OCI-LY3 (cell line): ENCODE data around the gene CD300LG.

Experiments
- H2AFZ ChIP-seq: fragments of 200-600, 300-600 bp; shearing (Covaris generic); 2 replicates; pipeline ENCODE4 v1.6.0; 2014; ENCODE audit warnings: antibody characterized with exemption, low read depth, low read length
- H3K27ac ChIP-seq: fragments of 200-600, 300-600 bp; sonication (generic); 2 replicates; pipeline ENCODE4 v1.5.1; 2014; ENCODE audit warnings: mild to moderate bottlenecking, low read length, moderate library complexity, mixed read lengths
- H3K27me3 ChIP-seq: fragments of 200-600, 300-600 bp; sonication (generic); 2 replicates; pipeline ENCODE4 v1.6.1; 2014; ENCODE audit warnings: low read depth, low read length, mixed read lengths
- H3K36me3 ChIP-seq: fragments of 200-600, 300-600 bp; sonication (generic); replicated peaks from 2 replicates; pipeline ENCODE3; 2014; ENCODE audit warnings: low read depth, low read length, mixed read lengths
- H3K4me1 ChIP-seq: fragments of 300-600, 200-600 bp; sonication (generic); 2 replicates; pipeline ENCODE4 v1.6.1; 2014; ENCODE audit warnings: low read length, mixed read lengths
- H3K4me2 ChIP-seq: fragments of 200-600, 300-600 bp; sonication (generic); 2 replicates; pipeline ENCODE4 v1.6.1; 2014; ENCODE audit warnings: low read length, mixed read lengths
- H3K4me3 ChIP-seq: fragments of 300-600, 200-600 bp; sonication (generic); 2 replicates; pipeline ENCODE4 v1.5.1; 2014; ENCODE audit warnings: antibody characterized with exemption, mild to moderate bottlenecking, low read length, moderate library complexity
- H3K79me2 ChIP-seq: fragments of 300-600, 200-600 bp; shearing (Covaris generic); 2 replicates; pipeline ENCODE4 v1.6.1; 2014; ENCODE audit warnings: mild to moderate bottlenecking, low read length, mixed read lengths
- H3K9ac ChIP-seq: fragments of 300-600, 200-600 bp; shearing (Covaris generic); 2 replicates; pipeline ENCODE4 v1.6.0; 2014; ENCODE audit warnings: mild to moderate bottlenecking, low read length, moderate library complexity
- H3K9me3 ChIP-seq: fragments of 200-600, 300-600 bp; shearing (Covaris generic); 2 replicates; pipeline ENCODE4 v1.6.1; 2014; ENCODE audit warnings: low read length, mixed read lengths; ENCODE audit not compliant: insufficient read depth
- H4K20me1 ChIP-seq: fragments of 200-600, 300-600 bp; sonication (generic); 2 replicates; pipeline ENCODE4 v1.6.1; 2016; ENCODE audit warnings: low read length, mixed read lengths; ENCODE audit not compliant: insufficient read depth
- EZH2phosphoT487 ChIP-seq: fragments of 200-600 bp; shearing (Covaris generic); IDR thresholded peaks from 2 replicates; pipeline ENCODE4 v1.6.1; 2018; ENCODE audit warnings: antibody characterized with exemption, mixed run types, low read depth
- TF ChIP-seq, protein P1 (sequence below): fragments of 200-600, 300-600 bp; sonication (generic); IDR thresholded peaks from 2 replicates; pipeline ENCODE4 v1.5.1; 2014; ENCODE audit warnings: antibody characterized with exemption, low read length, low read depth

Gene CD300LG

GRCh38 chr17:43825567-43825966, 21.4 kb upstream of the CD300LG start:
- Histone ChIP-seq H4K20me1 (no peaks in the 10 kb centered on the region), H3K4me2 (no peak overlapping the region), H3K27me3 (no peaks in the 10 kb centered on the region; the same call in 1 of the 2 replicates), H3K27ac (no peak overlapping the region), H3K9me3 (no peaks in the 10 kb centered on the region), H3K4me3 (no peak overlapping the region), H3K79me2 (no peaks in the 10 kb centered on the region), H3K4me1 (peaks cover 4% of the 10 kb centered on the region), H3K36me3 (no peaks in the 10 kb centered on the region), H3K9ac (no peak overlapping the region), H2AFZ (no peak overlapping the region)
- TF ChIP-seq EZH2phosphoT487: no peak
- TF ChIP-seq, protein P1, sequence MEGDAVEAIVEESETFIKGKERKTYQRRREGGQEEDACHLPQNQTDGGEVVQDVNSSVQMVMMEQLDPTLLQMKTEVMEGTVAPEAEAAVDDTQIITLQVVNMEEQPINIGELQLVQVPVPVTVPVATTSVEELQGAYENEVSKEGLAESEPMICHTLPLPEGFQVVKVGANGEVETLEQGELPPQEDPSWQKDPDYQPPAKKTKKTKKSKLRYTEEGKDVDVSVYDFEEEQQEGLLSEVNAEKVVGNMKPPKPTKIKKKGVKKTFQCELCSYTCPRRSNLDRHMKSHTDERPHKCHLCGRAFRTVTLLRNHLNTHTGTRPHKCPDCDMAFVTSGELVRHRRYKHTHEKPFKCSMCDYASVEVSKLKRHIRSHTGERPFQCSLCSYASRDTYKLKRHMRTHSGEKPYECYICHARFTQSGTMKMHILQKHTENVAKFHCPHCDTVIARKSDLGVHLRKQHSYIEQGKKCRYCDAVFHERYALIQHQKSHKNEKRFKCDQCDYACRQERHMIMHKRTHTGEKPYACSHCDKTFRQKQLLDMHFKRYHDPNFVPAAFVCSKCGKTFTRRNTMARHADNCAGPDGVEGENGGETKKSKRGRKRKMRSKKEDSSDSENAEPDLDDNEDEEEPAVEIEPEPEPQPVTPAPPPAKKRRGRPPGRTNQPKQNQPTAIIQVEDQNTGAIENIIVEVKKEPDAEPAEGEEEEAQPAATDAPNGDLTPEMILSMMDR: no peak

DNA sequence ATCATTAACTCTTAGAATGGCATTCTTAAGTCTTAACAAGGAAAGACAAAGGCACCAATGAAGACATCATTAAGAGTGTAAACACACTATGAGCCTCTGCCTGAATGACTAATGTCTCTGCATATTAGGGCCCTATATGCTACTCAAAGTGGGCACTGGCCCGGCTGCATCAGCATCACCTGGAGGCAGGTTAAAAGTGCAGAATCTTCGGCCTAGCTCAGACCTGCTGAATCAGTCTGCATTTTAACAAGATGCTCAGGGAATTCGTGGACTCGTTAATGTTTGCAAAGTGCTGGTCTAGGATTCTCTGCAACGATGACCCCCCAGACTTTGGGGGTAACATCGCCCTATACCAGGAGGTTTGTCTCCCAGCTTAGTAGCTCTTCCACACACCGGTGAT, 20.8 kb upstream of the CD300LG start:
- H4K20me1 ChIP-seq: no peaks in the 10 kb centered on the region
- peaks cover 8% of the 10 kb centered on the region for H3K4me1 ChIP-seq

DNA sequence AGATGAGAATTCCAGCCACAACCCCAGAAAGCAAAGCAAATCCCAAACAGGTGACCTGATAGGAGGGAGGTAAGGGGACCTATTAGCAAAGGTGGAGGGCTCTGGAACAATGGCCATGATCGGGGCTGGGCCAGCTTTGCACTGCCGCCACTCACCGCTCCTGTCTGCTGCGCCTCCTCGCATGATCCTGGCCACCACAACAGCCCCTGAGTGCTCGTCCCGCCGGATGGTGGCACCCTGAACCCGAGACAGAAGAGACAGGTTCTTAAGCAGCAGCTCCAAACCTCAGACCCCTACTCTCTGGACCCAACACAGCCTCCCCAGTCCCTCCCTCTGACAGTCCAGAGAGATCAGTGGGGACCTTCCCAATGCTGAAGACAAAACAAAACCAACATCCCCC, 19.4 kb upstream of the CD300LG start:
- Histone ChIP-seq H2AFZ (no peak overlapping the region), H3K79me2 (no peaks in the 10 kb centered on the region), H3K9ac (no peak overlapping the region), H3K36me3 (no peaks in the 10 kb centered on the region), H3K4me1 (peaks cover 8% of the 10 kb centered on the region), H3K4me3 (no peak overlapping the region), H4K20me1 (no peaks in the 10 kb centered on the region), H3K9me3 (no peaks in the 10 kb centered on the region), H3K4me2 (no peak overlapping the region), H3K27ac (no peak overlapping the region), H3K27me3 (peaks cover 5% of the 10 kb centered on the region; the same call in 1 of the 2 replicates)
- no peak for TF ChIP-seq EZH2phosphoT487
- TF ChIP-seq, protein P1: no peak

More for the DNA sequence above, 20.8 kb upstream of the CD300LG start:
- Histone ChIP-seq H3K36me3 (no peaks in the 10 kb centered on the region), H3K4me3 (no peak overlapping the region), H3K79me2 (no peaks in the 10 kb centered on the region), H3K9ac (no peak overlapping the region), H2AFZ (no peak overlapping the region), H3K9me3 (no peaks in the 10 kb centered on the region), H3K27ac (no peak overlapping the region), H3K4me2 (no peak overlapping the region), H3K27me3 (peaks cover 5% of the 10 kb centered on the region; the same call in 1 of the 2 replicates)
- TF ChIP-seq, protein P1: no peak
- TF ChIP-seq EZH2phosphoT487: no peak

DNA sequence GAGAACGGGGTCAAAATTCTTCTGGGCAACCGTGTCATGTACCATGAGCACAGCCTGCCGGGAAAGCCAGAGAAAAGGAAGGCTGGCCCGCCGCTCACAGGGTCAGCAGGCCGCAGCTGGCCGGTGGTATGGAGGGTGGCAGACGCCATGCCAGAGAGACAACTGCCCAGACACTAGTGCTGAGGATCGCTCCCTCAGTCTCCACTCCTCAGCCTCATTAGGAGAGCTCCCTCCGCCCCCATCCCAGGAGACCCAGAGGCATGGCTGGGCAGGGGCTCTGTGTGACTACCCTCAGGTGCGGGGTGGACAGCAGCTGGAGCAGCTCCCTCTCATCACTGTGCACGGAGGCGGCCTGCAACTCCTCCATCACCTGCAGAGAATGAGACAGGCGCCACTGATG, 17.2 kb upstream of the CD300LG start:
- TF ChIP-seq, protein P1: no peak
- TF ChIP-seq EZH2phosphoT487: no peak
- Histone ChIP-seq H3K9ac (no peak overlapping the region), H3K27me3 (peaks cover 5% of the 10 kb centered on the region; the same call in 1 of the 2 replicates), H3K79me2 (no peaks in the 10 kb centered on the region), H4K20me1 (no peaks in the 10 kb centered on the region), H3K27ac (no peak overlapping the region), H2AFZ (no peak overlapping the region), H3K9me3 (no peaks in the 10 kb centered on the region), H3K4me3 (no peak overlapping the region), H3K36me3 (no peaks in the 10 kb centered on the region), H3K4me2 (no peak overlapping the region), H3K4me1 (peaks cover 8% of the 10 kb centered on the region)
